RWPE1 (cell line): ENCODE measurements around the gene NME9.

Experiments used
- CTCF ChIA-PET: fragments of 350-600 bp; sonication (Branson Sonifier 250); formaldehyde crosslinking; extraction: SDS; loops from one replicate; lab custom pipeline; 2021; lab: Yijun Ruan, JAX
- POLR2A ChIA-PET: fragments of 400-600 bp; formaldehyde crosslinking; extraction: SDS; loops from one replicate; lab custom pipeline; 2020; ENCODE audit warnings: antibody characterized with exemption; ENCODE audit not compliant: low non-redundant PET; lab: Yijun Ruan, JAX
- DNase-seq: peaks from one replicate; pipeline ENCODE4 v3.0.0; 2012; ENCODE audit warnings: low spot score
- H3K27ac ChIP-seq: fragments of 450-650 bp; 2 replicates; pipeline ENCODE4 v1.5.1; 2017
- TF ChIP-seq, protein P1 (sequence below): fragments of 450-650 bp; conservative IDR thresholded peaks from 2 replicates; pipeline ENCODE4 v1.5.1; 2017; ENCODE audit warnings: low read depth, mild to moderate bottlenecking

NME9 gene

DNA sequence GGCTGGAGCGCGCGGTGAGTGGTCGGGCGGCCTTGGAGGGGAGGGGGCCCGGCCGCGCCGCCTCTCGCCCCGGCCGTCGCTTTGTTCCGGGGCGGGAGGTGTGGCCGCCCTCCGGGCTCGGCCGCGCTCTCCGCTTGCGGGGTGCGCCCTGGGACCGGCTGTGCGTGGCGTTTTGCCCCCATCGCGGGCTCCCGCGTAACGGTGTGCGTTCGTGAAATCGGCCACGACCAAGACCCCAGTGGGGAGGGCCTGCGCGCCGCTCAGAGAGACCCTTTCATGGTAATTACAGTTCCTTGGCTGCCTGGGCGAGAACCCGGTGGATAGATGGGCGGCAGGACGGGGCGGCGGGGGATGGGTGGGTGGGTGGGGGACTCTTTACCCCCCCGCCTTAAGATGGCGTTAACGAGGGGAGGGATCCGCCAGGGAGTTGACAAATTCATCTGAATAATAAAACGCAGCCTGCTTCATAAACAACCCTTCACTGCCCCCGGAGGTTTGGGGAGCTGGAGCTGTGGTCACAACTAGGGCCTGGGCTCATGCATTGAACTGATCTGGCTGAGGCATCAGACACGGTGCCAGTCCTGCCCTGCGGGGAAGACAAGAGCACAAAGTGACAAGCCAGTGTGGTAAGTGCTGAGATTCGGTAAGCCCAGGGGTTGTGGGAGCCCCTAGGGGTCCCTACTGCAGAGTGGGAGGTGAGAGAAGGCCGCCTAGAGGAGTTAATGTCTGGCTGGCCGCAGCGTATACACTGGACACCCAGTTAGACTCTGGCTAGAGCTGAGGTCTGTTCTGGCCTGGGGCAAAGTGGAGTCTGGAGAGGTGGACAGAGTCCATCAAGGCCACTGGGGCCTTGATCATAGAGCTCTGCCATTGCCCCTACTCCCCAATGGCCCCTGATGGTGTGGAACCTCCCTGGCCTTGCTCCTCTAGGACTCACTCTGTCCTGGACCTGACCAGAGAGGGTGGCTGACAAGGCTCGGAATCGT, 19.4 kb upstream of the NME9 start:
- TF ChIP-seq, protein P1, sequence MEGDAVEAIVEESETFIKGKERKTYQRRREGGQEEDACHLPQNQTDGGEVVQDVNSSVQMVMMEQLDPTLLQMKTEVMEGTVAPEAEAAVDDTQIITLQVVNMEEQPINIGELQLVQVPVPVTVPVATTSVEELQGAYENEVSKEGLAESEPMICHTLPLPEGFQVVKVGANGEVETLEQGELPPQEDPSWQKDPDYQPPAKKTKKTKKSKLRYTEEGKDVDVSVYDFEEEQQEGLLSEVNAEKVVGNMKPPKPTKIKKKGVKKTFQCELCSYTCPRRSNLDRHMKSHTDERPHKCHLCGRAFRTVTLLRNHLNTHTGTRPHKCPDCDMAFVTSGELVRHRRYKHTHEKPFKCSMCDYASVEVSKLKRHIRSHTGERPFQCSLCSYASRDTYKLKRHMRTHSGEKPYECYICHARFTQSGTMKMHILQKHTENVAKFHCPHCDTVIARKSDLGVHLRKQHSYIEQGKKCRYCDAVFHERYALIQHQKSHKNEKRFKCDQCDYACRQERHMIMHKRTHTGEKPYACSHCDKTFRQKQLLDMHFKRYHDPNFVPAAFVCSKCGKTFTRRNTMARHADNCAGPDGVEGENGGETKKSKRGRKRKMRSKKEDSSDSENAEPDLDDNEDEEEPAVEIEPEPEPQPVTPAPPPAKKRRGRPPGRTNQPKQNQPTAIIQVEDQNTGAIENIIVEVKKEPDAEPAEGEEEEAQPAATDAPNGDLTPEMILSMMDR = no peak
- CTCF ChIA-PET = no interaction called here
- H3K27ac ChIP-seq = peak overlapping the region; percentile 57; the same call in 1 of the 2 replicates
- POLR2A ChIA-PET = interaction anchor here (0.5 kb wide), 1 partner anchor 9 kb away, joined by 3 read pairs; no protein-coding TSS in a partner anchor
- no peak for DNase-seq

DNA sequence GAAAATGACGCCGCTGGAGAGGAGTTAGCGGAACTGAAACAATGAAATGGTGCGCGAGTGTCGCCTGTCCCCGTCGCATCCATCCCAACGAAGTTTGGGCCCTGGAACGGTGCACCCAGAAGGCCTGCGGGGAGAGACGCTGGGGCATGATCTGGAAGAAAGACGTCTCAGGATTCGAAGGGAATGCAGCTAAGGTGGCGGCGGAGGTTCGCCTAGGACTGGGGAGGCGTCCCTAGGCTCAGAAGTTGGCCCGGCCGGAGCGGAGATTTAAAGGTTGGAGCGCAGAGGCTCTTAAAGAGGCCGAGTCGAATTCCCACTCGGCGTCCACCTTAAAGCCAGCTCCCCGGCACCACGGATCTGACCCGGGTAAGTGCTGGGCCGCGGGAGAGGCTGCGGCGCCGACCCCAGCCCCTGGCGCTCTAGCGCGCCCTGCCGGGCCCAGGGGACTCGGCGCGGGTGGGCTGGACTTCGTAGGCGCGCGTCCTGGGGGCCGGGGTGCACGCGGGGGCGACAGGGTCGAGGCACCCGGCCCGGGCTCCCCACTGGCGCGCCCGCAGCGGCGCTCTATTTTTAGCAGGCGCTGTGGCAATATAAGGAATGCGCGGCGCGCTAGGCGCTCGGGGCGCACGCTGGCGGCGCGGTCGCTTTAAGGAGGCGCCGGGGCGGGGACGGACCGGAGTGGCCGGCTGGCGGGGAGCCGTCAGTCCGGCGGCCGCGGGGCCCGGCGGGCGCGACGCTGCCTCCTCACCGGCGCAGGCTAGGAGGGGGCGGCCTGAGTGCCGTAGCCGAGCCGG, 18.5 kb upstream of the NME9 start, which contains the start of gene MRAS:
Gene MRAS (plus strand): TSS at position 620 of the 794 bp plus-strand sequence. CDS start 24,305 bp downstream, outside the sequence.
- ChIA-PET CTCF (interaction anchor here (2.1 kb wide), 1 partner anchor 15 kb away, joined by 8 read pairs; no protein-coding TSS in a partner anchor), POLR2A (no interaction called here)
- H3K27ac ChIP-seq = peak within 1 kb of the TSS; percentile 57
- DNase-seq = peak; percentile 46
- TF ChIP-seq, protein P1 = peak; percentile 25

DNA sequence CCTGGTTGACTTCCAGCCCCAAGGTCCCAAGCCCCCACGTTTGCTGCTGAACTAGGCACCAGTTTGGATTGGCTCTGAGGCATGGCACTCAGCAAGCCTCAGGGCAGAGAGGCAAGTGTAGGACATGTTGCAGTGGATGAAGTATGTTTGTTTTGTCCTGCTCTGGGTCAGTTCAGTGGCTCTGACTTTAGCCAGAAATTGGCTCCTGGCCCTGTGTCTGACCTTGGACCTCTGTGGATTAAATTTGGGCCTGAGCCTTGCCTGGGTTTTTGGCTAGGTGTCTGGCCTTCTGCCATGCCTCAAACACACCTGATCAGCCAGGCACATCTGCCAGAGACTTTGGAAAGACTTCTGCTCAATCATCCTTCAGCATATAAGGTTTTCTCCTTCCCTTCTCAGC, 15.1 kb upstream of the NME9 start:
- DNase-seq = no peak
- no peak overlapping the region for H3K27ac ChIP-seq
- CTCF ChIA-PET = interaction anchor here (0.6 kb wide), 1 partner anchor 476 kb away, joined by 3 read pairs; no protein-coding TSS in a partner anchor
- TF ChIP-seq, protein P1 = no peak
- POLR2A ChIA-PET = no interaction called here

DNA sequence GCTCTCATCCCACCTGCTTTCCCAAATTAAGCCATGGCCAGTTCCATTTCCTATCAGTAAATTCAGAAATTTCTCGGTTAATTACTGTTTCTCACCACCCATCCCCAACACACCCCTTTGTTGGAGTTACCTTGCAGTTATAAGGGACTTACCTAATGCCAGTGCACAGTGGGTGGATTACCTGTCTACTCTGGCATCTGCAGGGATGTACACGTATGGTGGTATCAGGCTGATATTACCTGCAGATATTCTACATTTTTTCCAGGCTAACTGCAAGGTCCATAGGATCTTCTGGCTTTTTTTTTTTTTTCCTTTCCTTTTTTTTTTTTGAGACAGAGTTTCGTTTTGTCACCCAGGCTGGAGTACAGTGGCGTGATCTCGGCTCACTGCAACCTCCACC, 10.9 kb upstream of the NME9 start:
- ChIA-PET CTCF (no interaction called here), POLR2A (interaction anchor here (0.8 kb wide), 1 partner anchor 9 kb away, joined by 3 read pairs; no protein-coding TSS in a partner anchor)
- TF ChIP-seq, protein P1 = no peak
- no peak overlapping the region for H3K27ac ChIP-seq
- no peak for DNase-seq

DNA sequence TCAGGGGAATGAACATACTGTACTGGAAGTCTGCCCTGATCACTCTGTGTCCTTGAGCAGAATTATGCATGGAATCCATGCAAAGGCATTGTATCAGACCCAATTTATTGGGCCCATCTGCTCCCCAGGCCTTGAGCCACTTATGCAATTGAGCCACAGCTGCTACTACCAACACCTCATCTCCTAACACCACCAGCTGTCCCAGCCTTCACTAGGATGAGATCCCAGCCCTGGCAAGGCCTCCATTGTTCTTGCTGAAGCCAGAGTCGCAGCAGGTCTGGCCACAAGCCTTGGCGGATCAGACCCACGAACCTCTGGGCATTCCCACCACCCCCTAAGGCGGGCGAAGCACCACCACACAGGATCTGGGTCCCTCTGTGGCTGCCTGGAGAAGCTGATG, 9.2 kb upstream of the NME9 start:
- DNase-seq = no peak
- H3K27ac ChIP-seq = no peak overlapping the region
- TF ChIP-seq, protein P1 = no peak
- ChIA-PET CTCF (no interaction called here), POLR2A (no interaction called here)

DNA sequence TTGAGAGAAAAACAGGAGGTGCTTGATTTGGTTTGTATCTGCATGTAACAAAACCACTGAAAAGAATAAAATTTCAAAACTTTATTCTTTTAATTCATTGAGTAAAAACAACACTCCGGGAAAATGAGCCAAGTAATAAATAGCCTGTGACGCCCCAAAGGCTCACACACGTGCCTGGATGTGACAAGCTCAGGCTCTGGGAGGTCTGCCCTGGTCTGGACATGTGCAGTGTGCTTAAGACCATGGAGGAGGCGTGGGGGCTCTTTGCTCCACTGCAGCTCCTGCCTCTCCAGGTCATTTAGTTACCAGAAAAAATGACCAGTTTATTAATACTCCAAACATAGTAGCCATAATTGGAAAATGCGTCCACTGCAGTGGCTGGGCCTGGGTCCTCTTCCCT, 8.6 kb upstream of the NME9 start:
- no peak for DNase-seq
- ChIA-PET POLR2A (no interaction called here), CTCF (no interaction called here)
- TF ChIP-seq, protein P1 = no peak
- H3K27ac ChIP-seq = no peak overlapping the region
